ENCODE measurements around the gene LNX2.

The LNX2 gene

DNA sequence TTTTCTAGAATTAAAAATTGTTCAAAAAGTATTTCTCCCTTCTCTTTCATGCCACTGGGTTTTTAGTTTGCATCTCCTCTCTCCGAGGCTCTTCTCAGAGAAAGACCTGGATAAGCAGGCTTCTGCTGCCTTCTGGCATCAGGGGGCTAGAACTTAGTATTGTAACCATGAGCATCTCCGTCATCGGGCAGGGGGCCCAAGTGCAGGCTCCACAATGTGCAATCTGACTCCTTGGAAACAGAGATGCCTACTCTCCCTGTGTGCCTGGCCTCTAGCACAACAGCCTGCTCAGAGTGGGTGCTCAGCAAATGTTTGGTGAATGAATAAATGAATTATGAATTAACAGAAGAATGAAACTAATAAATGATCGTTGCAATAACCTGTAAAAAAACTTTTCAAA is 124.3 kb downstream of the LNX2 start:
- TF ChIP-seq, protein P1, sequence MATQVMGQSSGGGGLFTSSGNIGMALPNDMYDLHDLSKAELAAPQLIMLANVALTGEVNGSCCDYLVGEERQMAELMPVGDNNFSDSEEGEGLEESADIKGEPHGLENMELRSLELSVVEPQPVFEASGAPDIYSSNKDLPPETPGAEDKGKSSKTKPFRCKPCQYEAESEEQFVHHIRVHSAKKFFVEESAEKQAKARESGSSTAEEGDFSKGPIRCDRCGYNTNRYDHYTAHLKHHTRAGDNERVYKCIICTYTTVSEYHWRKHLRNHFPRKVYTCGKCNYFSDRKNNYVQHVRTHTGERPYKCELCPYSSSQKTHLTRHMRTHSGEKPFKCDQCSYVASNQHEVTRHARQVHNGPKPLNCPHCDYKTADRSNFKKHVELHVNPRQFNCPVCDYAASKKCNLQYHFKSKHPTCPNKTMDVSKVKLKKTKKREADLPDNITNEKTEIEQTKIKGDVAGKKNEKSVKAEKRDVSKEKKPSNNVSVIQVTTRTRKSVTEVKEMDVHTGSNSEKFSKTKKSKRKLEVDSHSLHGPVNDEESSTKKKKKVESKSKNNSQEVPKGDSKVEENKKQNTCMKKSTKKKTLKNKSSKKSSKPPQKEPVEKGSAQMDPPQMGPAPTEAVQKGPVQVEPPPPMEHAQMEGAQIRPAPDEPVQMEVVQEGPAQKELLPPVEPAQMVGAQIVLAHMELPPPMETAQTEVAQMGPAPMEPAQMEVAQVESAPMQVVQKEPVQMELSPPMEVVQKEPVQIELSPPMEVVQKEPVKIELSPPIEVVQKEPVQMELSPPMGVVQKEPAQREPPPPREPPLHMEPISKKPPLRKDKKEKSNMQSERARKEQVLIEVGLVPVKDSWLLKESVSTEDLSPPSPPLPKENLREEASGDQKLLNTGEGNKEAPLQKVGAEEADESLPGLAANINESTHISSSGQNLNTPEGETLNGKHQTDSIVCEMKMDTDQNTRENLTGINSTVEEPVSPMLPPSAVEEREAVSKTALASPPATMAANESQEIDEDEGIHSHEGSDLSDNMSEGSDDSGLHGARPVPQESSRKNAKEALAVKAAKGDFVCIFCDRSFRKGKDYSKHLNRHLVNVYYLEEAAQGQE (IDR thresholded peaks at IDR 0.05; ENCODE audit: insufficient read depth in 1 of 2, low read depth in 2 of 2, low read length in 2 of 2): no peak
- TF ChIP-seq FOXP2 (optimal IDR thresholded peaks at IDR 0.05; ENCODE audit: borderline replicate concordance, extremely low read depth, extremely low read length, insufficient read depth): no peak
- no peak for TF ChIP-seq POLR2AphosphoS5 (IDR thresholded peaks at IDR 0.05; ENCODE audit: low read depth, low read length)
- TF ChIP-seq TAF1 (IDR thresholded peaks at IDR 0.05; ENCODE audit: borderline replicate concordance, insufficient read depth, low read length): no peak
- no peak for TF ChIP-seq SIN3A (IDR thresholded peaks at IDR 0.05; ENCODE audit: borderline replicate concordance, insufficient read depth, low read length)
